Middle frontal gyrus (tissue), 1 donor: ENCODE results near the gene PPP1R18.

Source experiments
- DNase-seq: peaks from one replicate; pipeline ENCODE4 v3.0.0-alpha.2; 2015; ENCODE audit warnings: low spot score; ENCODE audit errors: extremely low spot score

Gene PPP1R18

DNA sequence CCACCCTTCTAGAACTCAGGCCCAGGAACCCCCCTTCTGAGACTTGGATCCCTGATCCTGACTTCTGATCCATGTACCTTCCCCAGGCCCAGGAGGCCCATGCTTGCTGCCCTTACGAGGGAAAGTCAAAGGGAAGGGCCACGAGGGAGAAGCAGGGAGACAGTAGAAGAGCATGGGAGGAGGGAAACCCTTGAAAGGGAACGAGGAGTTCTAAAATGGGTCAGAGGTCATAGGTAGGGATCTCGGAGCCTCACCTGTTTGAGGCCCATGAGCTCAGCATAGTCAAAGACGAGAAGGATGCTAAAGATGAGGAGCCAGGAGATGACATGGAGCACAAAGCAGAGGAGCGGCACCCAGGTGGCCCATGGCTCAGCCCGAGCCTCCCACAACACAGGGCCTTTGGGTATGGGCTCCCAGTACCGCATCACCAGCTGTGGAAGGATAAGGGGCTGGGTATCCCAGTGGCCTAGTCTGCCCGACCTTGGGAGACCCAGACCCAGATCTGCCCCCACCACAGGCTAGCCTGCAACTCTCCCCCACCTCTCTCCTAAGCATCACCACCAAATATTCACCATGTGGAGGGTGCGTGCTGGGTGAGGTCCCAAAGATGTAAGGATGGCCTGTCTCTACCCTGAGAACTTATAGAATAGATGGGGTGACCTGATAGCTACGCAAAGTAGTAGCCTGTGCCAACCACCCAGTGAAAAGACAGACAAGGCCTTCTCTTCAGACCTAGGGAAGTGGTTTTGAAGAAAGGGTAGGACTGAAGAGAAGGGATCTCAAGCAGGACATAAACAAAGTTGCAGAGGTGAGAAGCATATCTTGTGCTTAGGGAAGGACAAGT lies 2.8 kb upstream of the PPP1R18 start:
- DNase-seq = no peak

DNA sequence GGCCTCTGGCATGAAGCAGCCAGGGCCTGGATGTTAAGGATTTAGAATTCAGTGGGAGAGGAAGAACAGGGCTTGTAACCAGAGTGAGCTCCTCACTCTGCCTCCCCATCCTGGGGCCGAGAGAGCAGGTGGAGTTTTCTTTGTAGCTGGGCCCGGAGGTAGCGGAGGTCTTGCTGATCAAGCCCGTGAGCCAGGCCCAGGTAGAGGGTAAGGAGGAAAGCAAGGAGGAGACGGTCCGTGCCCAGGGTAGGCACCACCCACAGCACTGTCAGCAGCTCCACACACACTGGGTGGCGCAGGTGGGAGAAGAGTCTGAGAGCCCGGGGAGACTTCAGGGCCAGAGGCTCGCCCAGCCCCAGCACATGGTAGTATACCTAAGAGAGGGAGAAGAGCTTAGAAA lies 2.1 kb upstream of the PPP1R18 start:
- no peak for DNase-seq

DNA sequence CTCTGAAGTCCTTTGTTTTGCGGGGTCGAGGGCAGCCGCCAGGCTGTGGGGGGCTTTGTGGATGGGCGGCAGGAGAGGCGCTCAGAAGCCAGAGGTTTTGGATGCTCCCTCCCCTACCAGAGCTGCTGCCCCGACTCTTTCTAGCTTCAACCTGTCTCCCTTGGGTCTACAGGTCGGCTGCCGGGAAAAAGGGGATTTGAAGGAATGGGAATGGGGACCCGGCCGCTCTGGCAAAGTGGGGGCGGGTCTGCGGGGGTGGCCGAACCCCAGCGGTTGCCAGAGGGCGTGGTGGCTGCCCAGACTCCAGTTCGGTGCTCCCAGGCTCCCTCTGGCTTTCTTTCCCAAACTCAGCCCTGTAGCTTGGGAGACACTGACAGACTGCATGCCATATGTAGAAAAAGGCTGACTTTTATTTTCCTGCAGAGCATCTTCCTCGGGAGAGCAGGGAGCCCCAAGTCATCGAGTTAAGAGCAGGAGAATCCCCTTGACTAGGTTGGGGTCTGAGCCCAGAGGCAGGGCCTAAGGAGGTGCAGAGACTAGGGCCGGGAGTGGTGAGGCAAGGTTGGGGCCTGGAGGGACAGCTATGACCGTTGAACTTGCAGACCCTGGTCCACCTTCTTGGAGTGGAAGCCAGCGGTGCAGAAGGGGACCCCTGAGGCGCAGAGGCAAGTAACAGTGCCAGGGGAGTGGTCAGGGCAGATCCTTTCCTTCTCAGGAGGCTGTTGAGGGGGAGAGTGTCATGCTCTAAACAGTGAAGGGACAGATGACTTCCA lies 1.4 kb upstream of the PPP1R18 start:
- no peak for DNase-seq

DNA sequence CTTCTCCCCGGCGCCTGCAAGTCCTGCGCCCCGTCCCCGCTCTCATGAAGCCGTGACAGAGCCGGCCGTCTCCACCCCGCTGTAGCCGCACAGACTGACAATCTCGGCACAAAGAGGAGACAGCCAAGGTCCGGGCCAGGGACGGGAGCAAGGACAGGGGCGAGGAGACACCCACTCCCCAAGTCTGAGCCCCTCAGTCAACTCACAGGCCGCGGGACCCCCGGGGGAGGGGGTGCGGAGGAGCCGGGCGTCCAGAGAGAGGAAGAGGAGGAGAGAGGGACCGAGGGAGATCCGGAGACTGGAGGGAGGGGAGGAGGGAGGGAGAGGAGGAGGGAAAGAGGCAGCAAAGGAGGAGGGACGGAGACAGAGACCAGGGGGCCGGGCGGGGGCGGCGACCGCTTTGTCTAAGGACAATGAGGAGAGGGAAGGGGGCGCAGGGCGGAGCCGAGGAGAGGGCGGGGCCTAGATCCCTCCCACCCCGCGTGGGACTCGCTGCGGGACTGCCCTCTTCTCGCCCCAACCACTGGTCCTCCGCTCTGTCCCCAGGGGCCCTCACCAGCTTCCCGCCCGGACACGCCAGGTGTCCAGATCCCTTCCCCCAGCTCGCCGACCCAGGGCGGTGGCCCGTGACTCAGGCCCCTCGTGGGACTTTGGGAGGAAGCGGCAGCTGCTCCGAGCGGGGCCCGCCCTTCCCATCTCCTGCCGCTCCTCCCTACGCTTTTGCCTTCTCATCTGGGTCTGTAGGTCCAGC lies 638 bp upstream of the PPP1R18 start:
- DNase-seq = no peak

DNA sequence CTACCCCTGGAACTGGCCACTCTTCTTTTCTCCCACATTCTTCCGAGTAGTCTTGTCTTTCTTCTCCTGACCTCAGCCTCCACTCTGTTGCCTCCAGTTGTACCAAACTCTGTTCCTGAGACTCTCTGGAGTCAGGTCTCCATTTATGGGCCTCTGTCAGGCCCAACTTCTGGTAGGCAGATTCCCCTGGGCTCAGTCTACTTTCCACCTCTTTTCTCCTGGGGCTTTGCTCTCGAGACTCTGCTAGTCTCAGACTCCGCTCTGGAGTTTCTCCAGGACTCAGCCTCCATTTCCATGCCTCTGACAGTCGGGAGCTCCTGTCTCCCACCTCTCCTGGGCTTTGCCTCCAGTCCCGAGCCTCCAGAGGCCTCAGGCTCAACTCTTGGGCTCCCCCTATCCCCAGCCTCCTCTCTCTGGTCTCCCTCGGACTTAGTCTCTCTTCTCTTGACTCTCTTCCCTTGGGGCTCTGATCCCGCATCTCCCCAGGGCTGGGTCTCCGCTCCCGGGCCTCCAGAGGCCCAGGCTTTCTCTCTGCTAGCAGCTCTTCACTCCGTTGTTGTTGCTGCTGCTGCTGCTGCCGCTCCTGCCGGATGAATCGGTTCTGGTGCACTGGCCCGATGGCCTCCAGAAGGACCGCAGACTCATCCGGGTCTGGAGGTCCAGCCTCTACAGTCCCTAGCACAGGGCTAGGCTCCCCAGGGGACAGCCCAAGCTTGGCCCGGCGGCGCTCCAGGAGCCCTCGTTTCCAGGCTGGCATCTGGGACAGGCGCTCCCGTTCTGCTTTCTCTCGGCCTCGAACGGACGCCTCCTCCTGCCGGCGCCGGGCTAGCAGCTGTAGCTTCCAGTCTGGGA lies 1.1 kb downstream of the PPP1R18 start:
- DNase-seq = no peak

DNA sequence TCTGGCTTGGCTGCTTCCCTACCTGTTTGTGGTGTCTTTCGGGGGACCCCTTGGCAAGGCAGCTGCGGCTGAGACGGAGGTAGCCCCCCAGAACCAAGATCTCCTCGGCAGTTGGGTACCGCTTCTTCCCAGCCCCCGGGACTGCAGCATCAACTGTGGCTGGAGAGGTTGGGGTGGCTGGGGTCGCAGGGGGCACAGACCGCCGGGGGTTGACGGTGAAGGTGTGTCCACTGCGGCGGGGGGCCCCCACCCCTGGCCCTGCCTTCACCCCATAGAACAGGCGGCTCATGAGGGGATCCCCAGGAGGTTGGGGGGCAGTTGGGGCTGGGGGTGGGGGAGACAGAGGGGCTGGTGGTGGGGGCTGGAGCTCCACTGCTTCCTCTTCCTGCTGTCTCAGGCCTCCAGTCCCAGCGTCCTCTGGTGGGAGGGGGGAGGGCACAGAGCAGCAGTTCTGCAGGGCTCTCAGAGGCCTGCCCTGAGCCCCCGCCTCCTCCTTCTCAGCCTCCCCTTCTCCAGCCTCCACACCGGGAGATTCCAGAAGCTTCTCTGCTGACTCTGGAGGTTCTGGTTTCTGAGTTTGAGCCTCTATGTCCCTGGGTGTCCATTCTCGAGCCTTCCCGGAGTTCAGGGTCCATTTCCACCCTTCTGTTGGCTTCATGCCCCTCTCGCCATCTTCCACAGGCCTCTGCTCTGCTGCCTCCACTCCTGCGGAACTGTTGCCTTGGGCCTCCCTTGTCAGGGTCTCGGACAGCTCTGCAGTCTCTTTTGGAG lies 1.9 kb downstream of the PPP1R18 start:
- DNase-seq = no peak

DNA sequence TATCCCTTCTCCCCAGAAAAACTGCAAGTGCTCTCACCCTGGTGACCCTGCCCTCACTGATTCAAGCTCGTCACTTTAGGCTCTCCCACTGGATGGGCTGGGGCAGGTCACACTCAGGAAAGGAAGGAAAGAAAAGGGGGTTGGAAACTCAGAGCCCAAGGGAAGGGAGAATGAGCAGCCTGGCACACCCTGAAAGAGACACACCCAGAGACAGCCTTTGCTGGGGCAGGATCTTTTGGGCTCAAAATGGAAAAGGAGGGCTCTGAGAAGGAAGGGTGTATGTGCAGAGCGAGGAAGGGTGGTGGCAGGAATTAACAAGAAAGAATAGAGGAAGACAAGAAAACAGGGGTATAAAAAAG lies 2.5 kb downstream of the PPP1R18 start:
- DNase-seq = no peak

DNA sequence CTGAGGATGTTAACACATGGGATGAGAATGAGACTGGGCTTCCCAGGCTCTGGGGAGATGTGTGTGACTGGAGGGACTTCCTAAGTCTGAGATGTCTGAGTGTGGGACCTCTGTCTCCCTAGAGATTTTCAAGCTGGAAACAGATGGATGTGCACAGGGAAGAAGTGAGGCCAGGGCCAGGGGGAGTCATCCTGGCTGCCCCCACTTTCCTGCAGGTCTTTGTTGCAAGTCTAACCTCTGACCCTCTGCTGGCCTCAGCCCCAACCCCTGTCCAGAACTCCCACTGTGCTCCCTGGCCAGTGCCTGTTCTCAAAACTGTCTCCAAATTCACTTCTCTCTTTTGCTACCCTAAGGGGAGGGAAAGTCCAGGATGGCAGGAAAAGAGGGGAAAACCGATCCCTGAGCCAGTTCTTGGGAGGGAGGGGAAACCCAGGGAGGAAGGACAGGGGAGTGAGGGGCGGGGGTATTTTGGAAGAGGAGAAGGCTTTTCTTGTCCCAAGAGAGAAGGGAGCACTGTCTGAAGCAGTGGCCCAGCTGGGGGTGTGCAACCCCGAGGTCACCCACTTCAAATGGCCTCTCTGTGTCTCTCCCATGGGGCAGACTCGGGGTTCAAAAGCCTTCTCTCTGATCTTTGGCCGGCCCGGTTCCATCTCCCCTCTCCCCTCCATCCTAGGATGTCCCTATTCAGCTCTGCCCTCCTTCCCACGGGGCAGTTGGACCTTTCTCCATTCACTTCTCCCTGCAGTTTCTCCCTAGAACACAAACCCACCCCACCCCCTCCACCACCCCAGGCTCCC lies 3.1 kb downstream of the PPP1R18 start:
- DNase-seq = no peak

DNA sequence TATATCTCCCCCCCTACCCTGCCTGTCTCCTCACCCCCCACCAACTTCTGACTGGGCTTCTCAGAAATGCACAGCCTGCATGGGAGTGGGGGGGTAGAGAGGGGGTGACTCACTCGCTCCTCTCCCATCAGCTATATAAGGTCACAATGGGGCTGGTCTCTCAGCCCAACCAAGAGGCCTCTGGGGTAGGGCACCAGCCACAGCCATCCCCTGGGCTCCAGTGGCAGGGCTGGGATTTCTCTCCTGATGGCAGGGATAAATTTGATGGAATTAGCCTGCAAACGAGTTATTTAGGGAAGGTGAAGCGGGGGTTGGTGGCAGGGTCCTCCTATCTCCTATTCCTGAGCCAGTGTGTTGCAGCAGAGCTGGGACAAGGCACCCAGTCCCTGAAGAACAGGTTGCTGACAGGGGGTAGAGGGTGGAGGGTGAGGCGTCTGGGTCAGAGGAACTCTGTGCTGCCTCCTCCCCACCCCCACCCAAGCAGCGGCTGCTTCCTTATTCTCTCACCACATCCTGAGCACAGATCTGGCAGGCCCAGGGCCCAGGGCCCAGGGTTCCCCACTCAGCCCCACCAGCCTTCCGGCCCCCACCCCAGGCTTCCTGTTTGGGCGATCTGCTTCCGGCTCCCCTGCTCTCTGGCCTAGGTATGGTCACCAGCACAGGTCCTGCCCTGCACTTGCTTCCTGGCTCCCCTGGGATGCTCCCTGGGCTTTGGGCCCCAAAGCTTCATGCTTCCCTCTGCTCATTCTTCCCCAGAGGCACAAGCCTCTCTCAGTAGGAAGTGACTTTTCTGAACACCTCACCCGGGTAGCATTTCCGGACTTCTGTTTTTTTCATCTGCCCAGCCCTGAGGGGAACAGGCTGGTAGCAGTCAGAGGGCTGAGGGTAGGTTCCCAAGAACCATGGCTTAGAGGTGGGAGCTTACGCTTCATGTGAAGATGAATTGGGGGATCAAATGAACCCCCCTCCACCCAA lies 4.0 kb downstream of the PPP1R18 start:
- DNase-seq = no peak

DNA sequence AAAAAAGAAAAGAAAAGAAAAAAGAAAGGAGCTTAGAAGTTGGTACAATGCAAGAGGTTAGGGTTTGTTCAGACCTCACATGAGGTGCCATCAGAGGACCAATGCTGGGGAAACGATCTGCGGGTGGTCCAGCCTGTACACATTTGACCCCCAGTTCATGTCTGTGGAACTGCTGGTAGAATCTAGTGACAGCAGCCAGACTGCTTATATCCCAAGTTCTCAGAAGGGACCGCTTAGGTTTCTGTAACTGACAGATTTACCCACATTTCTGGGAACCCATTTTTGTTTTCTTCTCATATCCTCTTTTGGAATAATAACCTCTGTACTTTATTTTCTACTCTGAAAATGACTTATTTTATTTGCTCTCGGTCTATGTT lies 4.7 kb downstream of the PPP1R18 start:
- DNase-seq = no peak

DNA sequence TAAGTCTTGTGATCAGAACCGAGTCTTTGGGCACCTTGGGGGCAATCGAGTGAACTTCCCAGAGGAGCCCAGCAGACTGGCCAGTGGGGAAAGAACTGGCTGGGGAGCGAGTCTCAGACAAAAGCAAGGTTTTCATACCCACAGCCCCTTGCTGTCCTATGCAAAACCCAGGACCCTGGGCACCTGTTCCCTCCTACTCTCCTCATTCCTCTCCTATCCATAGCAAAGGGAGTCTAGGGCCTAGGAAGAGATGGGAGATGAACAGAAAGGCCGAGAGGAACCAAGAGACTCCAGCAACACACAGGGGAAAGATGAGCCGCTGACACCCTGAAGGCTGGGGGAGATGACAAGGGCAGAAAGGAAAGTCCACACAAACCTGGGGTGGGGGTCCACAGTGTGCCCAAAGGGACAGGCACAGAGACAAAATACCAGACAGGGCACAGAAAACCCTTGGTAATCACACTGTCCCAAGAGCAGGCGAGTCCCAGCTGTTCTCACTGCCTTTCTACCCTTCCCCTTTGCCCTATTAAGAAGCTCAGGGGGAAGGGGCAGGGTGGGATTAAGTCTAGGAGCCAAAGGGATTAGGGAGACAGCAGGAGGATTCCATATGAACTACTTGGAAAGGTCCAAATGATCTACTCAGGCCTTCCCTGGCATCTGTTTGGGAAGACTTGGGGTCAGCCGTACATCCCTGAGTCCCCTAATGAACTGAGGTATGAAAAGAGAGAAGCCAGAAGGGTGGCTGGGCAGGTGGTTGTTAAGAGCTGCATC lies 6.5 kb downstream of the PPP1R18 start:
- no peak for DNase-seq

DNA sequence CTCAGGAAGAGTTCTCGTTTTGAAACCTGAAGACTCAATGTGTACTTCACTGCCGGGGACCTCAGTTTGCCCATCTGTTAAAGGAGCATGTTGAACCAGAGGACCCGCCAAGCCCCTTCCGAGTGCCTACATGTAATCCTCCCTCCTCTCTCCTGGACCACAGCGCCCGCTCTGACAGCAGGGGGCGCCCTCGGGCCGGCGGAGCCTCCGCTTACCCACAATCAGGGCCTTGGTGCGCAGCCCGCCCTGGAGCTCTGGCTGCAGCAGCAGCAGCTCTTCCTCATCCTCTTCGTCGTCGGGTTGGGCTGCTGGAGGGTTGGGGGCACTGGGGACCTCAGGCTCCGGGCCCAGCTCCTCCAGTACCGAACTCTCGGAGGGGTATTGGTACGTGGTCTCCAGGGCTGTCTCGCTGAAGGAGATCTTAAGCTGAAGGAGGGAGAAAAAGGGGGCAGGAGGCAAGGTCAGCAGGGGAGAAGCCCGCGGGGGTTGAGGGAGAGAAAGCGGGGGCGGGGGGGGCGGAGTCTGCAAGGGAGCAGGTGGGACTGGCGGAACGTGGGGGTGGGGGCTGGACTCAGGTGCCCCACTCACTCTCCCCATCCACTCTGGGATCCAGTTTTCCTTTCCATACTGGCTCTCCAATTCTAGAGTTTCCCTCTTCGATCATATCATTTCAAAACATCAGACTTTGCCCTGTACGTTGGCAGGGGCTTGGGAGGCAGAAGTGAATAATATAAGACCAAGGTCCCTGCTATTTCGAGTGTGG lies 7.3 kb downstream of the PPP1R18 start:
- DNase-seq = peak; percentile 50

DNA sequence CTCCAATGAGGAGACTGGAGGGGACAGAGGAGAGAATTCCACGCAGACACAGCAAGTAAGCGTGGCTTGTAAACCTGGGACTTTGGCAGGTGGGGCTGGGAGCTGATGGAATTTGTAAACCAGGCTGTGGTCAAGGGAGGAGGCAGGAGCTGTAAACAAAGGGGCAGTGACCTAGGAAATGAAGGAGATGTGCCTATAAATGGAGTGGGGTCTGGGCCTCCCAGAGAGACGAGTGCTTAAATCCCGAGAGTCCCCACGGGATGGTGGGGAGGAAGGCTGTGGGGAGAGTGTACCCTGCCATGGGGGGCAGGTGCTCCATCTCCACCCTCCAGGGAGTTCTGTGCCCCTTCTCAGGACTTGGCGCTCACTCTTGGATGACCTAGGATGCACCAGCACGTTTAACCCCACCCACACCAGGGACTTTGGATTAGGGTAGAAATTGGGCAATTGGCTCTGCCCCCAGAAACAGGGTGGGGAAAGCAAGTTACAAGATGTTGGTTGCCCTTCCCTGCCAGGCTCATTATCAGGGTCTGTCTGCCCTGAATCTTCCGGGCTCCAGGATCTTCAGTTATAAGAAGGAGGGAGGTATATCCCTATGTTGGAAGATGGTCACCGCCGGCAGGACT lies 9.7 kb downstream of the PPP1R18 start:
- no peak for DNase-seq

DNA sequence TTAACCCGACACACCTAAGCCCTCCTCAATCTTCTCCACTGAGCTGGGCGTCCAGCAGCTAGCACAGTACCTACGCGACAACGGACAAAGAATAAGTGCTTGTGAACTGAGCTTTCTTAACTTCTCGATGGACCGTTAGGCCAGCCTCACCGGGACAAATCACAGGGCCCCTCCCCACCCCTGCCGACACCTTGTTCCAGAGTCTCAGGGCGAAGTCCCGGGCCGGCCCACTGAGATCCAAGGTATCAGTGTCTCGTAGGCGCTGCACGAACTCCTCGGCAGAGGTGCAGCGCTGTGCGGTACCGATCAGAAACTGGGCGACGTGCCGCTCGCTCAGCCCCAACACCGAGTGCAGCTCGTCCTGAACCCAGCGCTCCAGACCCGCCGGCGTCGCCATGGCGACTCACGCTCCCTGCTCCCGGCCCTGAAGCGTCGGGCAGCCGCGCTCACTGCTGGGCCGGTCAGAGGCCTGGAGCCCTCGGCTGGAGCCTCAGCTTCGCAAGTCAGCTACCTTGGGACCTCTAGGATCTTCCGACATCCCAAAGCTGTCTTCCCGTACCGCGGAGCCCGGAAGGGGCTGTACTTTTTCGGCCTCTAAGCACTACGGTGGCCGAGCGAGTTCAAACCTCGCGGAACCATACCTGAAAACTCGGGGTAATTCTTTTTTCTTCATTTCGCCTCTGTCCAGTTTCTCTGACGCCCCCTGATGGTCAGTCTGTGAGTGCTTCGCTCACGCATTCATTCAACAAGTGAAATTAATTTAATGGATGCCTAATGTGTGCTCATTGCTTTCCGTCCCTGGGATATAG lies 13.8 kb downstream of the PPP1R18 start, which contains the start of gene DHX16:
Gene DHX16 (minus strand): TSS at position 562 of the 809 bp plus-strand sequence. CDS start 165 bp downstream, at position 397.
- DNase-seq = peak; percentile 91

DNA sequence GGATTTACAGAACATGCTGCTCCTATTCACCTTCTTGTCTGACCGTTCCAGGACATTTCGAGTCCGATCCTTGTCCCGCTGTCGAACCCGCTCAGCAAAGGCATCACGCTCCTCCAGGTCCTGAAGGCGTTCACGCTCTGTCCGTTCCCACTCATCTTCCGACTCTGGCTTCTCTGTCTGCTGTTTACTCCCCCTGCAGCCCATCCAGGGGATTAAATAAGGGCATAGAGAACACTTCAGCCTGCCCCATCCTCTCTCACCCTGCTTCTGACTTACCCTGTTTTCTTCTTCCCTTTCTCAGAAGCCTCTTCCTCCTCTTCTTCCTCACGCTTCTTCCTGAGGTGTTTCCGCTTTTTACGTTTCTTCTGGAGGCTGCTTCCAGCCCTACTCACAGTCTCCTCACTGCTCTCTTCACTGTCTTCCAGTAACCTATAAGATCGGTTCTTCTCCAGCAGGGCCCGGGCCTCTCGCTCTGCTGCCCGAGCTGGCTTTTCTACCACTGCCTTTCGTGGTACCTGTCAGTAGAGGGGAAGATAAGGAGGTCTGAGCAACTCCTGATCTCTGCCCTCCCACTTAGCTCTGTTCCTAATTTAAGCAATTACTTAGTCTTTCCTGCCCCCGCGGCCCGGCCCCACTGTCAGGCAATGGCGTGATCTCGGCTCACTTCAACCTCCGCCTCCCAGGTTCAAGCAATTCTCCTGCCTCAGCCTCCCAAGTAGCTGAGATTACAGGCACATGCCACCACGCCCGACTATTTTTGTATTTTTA lies 15.5 kb downstream of the PPP1R18 start:
- DNase-seq = no peak
